AG10803 (cell line): ENCODE measurements around the gene POU2F3.

ENCODE experiments used
- DNase-seq: peaks from one replicate; pipeline ENCODE4 v3.0.0; 2010; ENCODE audit warnings: low read depth
- H3K4me3 ChIP-seq: 2 replicates; pipeline ENCODE4 v1.5.1; 2011; ENCODE audit warnings: mild to moderate bottlenecking, low read length, control low read depth
- TF ChIP-seq, protein P1 (sequence below): conservative IDR thresholded peaks from 2 replicates; pipeline ENCODE4 v1.5.1; 2011; ENCODE audit warnings: mild to moderate bottlenecking, low read length, control low read depth, inconsistent platforms

The POU2F3 gene

DNA sequence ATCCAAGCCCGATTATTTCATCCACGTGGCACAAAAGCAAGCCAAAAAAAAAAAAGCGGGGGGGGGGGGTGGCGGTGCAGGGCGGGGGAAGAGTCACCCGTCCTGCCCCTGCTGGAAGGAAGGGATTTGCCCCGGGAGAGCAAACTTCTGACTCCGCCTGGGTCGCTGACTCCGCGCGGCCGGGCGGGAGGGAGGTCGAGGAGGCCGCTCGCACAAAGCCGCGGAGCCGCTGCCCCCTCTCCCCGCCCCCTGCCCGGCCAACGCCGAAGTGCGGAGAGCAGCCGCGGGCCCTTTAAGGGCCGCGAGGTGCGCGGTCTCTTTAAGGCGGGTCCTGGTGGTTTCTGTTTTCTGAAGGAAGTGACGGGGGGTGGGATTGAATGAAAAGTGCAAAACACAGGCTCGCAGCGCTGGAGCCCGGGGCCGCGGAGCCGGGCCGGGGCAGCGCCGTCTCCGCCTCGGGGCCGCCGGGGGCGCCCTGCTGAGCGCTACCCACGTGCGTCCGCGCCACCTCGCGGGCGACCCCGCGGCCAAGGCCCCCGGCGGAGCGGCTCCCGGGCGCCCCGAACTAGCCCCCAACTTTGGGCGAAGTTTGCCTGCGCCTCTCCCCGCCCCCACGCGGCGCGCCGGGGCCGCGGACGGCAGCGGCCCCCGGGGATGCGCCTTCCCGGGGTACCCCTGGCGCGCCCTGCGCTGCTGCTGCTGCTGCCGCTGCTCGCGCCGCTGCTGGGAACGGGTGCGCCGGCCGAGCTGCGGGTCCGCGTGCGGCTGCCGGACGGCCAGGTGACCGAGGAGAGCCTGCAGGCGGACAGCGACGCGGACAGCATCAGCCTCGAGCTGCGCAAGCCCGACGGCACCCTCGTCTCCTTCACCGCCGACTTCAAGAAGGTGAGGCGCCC lies 29.1 kb upstream of the POU2F3 start, which contains the start of gene OAF:
OAF (plus strand) TSS at position 407 of the 896 bp plus-strand sequence; CDS start at position 655, 248 bp downstream.
- DNase-seq, result peak; percentile 73
- TF ChIP-seq, protein P1, sequence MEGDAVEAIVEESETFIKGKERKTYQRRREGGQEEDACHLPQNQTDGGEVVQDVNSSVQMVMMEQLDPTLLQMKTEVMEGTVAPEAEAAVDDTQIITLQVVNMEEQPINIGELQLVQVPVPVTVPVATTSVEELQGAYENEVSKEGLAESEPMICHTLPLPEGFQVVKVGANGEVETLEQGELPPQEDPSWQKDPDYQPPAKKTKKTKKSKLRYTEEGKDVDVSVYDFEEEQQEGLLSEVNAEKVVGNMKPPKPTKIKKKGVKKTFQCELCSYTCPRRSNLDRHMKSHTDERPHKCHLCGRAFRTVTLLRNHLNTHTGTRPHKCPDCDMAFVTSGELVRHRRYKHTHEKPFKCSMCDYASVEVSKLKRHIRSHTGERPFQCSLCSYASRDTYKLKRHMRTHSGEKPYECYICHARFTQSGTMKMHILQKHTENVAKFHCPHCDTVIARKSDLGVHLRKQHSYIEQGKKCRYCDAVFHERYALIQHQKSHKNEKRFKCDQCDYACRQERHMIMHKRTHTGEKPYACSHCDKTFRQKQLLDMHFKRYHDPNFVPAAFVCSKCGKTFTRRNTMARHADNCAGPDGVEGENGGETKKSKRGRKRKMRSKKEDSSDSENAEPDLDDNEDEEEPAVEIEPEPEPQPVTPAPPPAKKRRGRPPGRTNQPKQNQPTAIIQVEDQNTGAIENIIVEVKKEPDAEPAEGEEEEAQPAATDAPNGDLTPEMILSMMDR, result peak; percentile 16; the same call in 1 of the 2 replicates
- H3K4me3 ChIP-seq, result peak within 1 kb of the TSS; percentile 76

DNA sequence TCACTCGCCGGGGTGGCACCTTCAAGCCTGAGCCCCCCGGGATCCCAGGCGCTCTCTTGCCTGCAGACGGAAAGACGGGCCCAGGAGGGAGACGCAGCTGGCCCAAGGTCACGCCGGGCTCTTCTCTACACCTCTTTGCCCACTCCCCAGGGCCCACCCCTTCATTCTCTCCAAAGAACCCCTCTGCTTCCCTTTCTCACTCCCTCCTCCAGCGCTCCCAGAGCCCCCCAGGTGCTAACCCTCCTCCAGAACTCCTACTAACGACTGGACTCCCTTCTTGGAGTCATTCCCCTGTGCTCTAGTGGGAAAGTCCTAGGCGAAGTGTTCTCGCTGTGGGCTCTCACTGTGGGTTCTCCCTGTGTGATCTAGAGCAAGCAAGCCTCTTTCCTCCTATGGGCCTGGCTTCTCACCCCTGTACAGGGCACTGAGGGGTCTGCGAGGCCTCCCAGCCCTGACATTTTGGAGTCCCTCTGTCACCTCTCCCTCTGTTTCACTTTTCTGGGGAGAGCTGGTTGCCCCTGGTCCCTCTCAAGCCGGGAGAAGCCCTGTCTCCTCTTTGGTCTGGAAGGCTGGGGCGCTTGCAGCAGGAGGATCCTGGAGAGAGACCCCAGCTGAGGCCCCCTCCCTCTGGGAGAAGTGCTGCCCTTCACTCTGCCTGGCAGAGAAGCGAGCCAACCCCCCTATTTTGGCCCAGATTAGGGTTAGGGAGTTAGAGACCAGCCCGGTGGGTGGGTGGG lies 28.2 kb upstream of the POU2F3 start:
- DNase-seq, result no peak
- TF ChIP-seq, protein P1, result no peak
- H3K4me3 ChIP-seq, result peak overlapping the region; percentile 76

DNA sequence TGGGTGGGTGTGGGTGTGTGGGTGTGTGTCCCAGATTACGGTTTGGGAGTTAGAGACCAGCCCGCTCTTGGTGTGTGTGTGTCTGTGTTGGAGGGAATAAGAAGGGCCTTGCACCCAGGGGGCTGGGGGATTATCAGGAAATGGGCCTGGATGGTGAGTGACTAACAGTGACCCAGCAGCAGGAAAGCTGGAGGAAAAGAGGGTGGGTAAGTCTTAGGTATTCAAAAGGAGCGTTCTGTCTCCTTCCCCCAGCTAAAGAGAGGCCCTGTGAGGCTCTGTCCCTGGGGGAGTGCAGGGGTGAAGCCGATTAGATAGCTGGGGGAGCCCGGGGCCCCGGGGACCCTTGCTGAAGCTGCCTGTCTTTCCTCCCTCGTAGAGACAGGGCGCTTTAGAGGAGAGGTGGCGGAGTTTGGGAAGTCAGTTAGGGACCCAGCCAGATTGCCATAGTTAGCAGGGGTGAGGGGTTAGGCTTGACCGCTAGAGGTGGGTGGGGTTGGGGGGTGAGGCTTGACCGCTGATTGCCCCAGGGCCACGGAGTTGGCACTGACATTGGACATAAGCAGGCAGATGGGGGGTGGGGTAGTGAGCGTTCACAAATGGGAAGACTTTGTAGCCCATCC lies 27.6 kb upstream of the POU2F3 start:
- H3K4me3 ChIP-seq, result peak overlapping the region; percentile 76
- no peak for DNase-seq
- TF ChIP-seq, protein P1, result no peak

DNA sequence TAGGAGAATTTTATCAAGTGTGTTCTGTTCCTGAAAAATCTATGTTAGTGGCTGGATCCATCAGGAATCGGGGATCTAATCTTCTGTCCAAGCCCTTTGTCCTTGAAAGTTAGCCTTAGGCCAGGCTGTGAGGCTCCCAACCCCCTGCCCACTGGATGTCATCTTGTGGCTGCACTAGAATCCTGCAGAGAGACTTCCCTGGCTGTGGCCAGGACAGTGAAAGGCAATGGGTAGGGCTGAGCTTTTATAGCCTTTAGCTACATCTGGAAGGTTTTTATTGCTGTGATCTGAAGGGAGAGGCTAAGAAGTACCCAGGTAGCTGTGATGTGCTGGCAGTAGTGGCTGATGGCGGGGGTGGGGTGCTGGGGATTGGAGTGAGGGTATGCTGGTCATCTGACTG lies 27.0 kb upstream of the POU2F3 start:
- DNase-seq, result no peak
- TF ChIP-seq, protein P1, result no peak
- peak overlapping the region; percentile 76 for H3K4me3 ChIP-seq

DNA sequence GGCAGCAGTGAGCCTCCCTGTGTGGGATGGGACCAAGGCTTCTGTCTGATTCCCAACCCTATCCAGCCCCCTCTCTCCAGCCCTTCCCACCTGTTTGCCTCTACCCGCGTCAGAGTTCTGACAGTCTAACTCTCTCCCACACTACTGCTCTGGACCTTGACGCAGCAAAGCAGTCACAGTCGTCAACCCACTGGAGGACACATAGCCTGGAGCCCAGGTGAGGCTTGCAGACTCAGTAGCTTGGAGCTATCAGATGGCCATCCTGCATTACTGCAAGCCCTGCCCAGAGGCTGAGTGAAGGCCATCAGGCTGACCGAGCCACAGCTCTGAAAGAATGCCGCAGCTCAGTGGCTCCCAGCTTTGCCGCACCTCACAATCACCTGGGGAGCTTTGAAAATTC lies 25.4 kb upstream of the POU2F3 start:
- DNase-seq, result no peak
- TF ChIP-seq, protein P1, result no peak
- no peak overlapping the region for H3K4me3 ChIP-seq

DNA sequence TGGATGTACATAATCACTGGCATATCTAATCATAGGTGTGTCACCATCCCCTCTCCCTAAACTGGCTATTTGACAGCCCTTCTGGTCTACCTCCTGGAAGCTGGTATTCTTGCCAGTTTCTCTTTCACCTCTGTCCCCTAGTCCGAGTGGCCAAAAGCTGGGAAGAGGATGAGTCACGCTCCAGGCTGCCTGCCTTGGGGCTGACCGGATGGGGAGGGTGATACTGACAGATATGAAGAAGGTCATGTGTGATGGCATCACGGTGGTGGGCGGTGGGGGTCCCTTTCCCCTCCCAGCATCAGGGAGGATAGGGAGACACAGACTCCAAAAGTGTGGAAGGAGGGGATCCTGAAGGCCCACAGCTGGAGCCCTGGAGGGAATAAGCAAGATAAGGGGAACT lies 24.3 kb upstream of the POU2F3 start:
- peak; percentile 24 for DNase-seq
- H3K4me3 ChIP-seq, result no peak overlapping the region
- TF ChIP-seq, protein P1, result no peak
